GM12891 (cell line): ENCODE data around the gene IGFBP1. TPM values are rescaled to one million over a fixed set of nuclear protein-coding genes. Genes with fewer than 3 reads are reported as not detected.
"Not testable (repeated sequence)": the region's sequence is repeated elsewhere in the genome, so short reads cannot be mapped to it uniquely, and the experiment has no call there.

Experiments
- DNase-seq: peaks from one replicate; pipeline ENCODE4 v3.0.0; 2011; ENCODE audit warnings: low spot score; ENCODE audit not compliant: insufficient read length
- FAIRE-seq: peaks from 2 replicates; lab custom pipeline; 2011; peaks lifted over from hg19 to GRCh38; lab: Jason Lieb, UNC
- PAX5 ChIP-seq: IDR thresholded peaks from 2 replicates; pipeline ENCODE4 v1.6.1; 2011; ENCODE audit warnings: low read length, moderate library complexity, mild to moderate bottlenecking; ENCODE audit not compliant: insufficient read depth, severe bottlenecking
- POLR2A ChIP-seq: IDR thresholded peaks from 2 replicates; pipeline ENCODE4 v1.6.1; 2011; ENCODE audit warnings: low read depth, low read length, control low read depth
- POLR2AphosphoS5 ChIP-seq: IDR thresholded peaks from 2 replicates; pipeline ENCODE4 v1.6.1; 2011; ENCODE audit warnings: low read depth, low read length, control low read depth
- POU2F2 ChIP-seq: IDR thresholded peaks from 2 replicates; pipeline ENCODE4 v1.6.1; 2011; ENCODE audit warnings: low read depth, mild to moderate bottlenecking, control low read depth, low read length, moderate library complexity
- SPI1 ChIP-seq: IDR thresholded peaks from 2 replicates; pipeline ENCODE4 v1.6.1; 2011; ENCODE audit warnings: low read depth, low read length, control low read depth
- TAF1 ChIP-seq: IDR thresholded peaks from 2 replicates; pipeline ENCODE4 v1.6.1; 2011; ENCODE audit warnings: low read depth, low read length, control low read depth
- polyA plus RNA-seq: library from polyadenylated mRNA; unstranded; fragments of >200 nt; gene quantifications from one replicate; pipeline ENCODE4 v1.2.1, GENCODE V29; 2012; ENCODE audit warnings: low read depth, missing spikeins, inconsistent platforms; ENCODE audit not compliant: missing spikeins

Gene IGFBP1
- polyA plus RNA-seq = not detected

DNA sequence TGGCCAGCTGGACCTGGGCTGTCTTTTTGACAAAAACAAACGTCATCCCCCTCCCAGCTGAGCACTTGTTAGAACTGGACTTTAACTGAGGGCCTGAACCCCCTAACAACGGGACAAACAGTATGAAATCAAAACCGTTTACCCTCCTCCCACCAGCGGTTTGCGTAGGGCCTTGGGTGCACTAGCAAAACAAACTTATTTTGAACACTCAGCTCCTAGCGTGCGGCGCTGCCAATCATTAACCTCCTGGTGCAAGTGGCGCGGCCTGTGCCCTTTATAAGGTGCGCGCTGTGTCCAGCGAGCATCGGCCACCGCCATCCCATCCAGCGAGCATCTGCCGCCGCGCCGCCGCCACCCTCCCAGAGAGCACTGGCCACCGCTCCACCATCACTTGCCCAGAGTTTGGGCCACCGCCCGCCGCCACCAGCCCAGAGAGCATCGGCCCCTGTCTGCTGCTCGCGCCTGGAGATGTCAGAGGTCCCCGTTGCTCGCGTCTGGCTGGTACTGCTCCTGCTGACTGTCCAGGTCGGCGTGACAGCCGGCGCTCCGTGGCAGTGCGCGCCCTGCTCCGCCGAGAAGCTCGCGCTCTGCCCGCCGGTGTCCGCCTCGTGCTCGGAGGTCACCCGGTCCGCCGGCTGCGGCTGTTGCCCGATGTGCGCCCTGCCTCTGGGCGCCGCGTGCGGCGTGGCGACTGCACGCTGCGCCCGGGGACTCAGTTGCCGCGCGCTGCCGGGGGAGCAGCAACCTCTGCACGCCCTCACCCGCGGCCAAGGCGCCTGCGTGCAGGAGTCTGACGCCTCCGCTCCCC lies at the start of gene IGFBP1:
Gene IGFBP1 (plus strand): TSS at position 304 of the 808 bp plus-strand sequence. CDS start 165 bp downstream, at position 469.
- DNase-seq = no peak
- TF ChIP-seq PAX5 = no peak
- TF ChIP-seq TAF1 = no peak
- TF ChIP-seq POU2F2 = no peak
- no peak for TF ChIP-seq POLR2A
- no peak for TF ChIP-seq POLR2AphosphoS5
- TF ChIP-seq SPI1 = no peak
- no peak for FAIRE-seq

DNA sequence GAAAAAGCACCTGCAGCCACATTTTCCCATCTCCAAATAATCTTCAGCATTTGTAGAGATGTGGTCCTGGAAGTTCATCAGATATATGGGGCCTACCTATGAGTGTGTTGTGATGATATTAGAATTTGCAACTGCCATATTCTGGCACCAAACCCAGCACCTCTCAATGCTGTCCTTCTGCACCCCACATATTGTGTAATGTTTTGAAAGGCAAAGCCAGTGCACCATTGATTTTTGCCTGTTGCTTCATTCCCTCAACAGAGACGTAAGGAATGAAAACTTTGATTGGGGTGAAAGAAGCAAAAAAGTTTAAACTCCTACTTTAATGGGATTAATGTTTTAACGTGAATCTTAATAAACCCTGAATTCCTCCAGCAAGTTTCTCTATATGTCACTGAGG lies 49.4 kb upstream of the IGFBP1 start:
- FAIRE-seq, DNase-seq: not testable (repeated sequence)

DNA sequence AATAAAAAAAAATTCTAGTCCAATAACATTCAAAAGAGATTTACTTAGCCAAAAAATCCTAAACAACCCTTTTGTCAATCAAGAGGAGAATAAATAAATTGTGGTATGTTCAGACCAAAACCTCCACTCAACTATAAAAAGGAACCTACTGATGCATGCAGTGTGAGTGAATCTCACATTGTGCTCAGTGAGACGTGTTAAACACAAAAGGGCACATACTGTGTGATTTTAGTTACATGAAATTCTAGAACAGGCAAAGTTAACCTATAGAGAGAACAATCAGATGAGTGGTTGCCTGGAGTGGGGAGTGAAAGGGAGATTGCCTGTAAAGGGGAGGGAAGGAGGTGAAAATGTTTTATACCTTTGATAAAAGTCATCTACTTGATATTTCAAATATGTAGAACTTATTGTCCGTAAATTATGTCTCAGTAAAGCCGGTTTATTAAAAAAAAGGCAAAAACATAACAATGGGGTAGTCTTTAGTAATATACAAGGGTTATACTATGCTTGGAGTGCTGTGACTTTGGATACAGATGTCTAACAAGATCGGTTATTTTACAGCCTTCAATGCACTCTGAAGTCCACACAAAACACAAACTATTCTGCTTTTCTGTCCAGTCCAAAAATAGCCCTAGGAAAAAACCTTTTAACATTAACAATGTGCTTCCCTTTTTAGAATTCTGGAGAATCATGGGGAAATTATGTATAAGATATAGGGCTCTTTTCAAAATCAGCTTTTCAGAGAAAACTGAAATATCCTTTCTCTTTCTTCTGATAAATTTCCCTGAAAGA lies 46.2 kb upstream of the IGFBP1 start:
- DNase-seq, FAIRE-seq: not testable (repeated sequence)

DNA sequence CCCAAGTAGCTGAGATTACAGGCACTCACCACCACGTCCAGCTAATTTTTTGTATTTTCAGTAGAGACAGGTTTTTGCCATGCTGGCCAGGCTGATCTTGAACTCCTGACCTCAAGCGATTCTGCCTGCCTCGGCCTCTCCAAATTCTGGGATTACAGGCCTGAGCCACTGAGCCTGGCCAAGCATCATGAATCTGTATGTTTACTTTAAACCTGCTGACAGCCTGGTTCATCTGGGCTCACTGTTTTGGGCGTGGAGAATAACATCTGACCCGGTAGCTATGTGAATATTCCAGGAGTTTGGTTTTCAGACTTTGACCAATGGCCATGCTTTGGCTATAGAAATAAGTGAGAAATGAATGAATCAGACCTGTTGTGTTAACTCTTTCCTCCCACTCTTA lies 41.8 kb upstream of the IGFBP1 start:
- DNase-seq = not testable (repeated sequence)

DNA sequence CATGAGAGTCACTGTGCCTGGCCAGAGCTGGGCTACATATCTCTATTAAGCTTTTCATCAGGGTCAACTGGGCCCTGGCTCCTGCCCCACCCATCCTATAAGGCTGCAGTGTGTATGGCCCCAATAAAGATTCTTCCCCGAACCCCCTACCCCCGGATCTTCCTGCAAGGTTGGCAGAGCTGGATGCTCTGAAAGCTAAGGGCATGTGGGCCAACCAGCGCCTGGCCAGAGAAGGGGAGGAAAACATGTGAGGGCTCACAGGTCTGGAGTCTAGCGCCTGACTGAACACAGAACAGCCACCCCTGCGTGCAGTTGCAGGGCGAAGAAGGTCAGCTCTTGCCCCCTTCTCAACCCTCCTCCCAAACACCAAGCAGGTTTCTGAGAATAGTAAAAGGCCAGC lies 39.6 kb upstream of the IGFBP1 start:
- not testable (repeated sequence) for FAIRE-seq, DNase-seq

More for the DNA sequence above, 41.8 kb upstream of the IGFBP1 start:
- FAIRE-seq = not testable (repeated sequence)

DNA sequence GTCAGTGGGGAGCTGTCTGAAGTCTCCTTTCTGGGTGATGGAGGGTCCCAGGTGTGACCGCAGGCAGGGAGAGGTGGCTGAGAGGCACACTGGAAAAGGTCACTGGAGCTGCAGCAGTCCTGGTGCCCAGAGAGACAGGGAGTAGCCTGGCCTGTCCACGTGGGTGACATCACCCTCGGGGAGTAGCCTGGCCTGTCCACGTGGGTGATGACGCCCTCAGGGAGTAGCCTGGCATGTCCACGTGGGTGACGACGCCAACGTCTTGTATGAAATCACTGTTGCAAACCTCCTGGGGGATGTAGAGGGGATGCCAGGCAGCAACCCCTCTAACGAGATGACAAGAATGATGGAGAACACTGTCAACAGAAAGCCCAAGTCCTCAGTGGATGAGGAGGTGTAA lies 35.3 kb upstream of the IGFBP1 start:
- FAIRE-seq, DNase-seq: not testable (repeated sequence)

DNA sequence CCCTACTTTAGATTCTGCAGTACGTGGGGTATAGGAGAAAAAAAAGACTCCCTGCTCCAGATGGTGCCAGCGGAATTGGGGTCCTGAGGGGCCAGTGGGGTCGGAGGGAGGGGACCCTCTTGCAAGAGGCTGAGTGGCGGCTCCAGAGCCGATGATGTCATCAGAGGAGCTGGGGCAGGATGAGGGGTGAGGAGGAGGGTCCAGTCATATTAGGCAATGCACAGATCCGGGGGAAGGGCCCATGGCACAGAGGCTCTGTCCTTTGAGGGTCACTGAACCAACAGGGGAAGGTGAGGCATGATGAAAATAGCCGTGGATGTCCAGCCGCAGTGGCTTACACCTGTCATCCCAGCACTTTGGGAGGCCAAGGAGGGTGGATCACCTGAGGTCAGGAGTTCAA lies 34.8 kb upstream of the IGFBP1 start:
- not testable (repeated sequence) for FAIRE-seq, DNase-seq

DNA sequence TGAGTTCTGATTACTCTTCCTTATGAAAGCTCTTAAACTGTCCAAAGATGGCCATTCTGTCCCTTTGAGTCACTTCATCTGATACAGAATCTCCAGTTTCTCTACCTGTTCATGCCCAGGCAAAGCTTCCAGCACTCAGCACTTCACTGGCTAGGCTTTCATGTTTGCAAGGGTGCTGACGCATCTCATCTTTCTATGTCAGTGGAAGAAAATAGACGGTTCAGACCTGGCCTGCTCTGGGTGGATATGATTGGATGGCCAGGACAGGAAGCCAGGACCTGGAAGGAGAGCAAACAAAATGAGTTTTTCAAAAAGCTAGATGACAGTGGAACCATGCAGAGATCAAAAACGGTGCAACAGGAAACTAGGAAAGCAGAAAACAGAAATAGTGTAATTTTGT lies 32.6 kb upstream of the IGFBP1 start:
- not testable (repeated sequence) for FAIRE-seq, DNase-seq

DNA sequence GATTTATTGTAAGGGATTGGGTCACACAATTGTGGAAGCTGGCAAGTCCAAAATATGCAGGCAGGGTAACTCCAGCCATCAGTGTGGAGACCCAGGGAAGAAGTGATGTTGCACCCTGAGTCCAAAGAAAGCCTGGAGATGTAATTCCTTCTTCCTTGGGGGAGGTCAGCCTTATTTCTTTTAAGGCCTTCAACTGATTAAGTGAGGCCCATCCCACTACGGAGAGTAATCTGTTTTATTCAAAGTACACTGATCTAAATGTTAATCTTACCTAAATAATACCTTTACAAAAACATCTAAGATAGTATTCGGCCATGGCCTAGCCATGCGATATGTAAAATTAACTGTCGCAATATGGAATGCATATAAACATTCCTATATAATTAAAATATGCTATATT lies 31.4 kb upstream of the IGFBP1 start:
- not testable (repeated sequence) for DNase-seq, FAIRE-seq

DNA sequence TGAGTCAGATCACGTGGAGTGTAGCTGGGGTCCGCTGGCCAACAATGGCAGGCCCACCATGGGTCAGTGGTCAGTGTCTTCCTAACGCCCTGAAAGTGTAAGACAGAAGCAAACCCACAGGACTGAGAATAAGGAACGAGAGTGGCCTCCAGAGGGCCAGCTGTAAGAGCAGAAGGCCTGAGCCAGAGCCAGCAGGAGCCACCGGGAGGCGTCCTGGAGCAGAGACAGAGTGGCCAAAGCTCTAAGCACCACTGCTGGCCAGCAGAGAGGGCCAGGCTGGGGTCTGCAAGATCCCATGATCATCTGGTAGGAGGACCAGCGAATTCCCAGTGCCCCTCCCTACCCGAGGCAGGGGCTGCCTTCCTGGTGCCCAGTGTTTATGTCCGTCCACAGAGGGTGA lies 24.6 kb upstream of the IGFBP1 start:
- DNase-seq = no peak
- no peak for FAIRE-seq
- no peak for TF ChIP-seq SPI1
- no peak for TF ChIP-seq POLR2AphosphoS5
- no peak for TF ChIP-seq POU2F2
- no peak for TF ChIP-seq PAX5
- TF ChIP-seq POLR2A = no peak
- no peak for TF ChIP-seq TAF1

DNA sequence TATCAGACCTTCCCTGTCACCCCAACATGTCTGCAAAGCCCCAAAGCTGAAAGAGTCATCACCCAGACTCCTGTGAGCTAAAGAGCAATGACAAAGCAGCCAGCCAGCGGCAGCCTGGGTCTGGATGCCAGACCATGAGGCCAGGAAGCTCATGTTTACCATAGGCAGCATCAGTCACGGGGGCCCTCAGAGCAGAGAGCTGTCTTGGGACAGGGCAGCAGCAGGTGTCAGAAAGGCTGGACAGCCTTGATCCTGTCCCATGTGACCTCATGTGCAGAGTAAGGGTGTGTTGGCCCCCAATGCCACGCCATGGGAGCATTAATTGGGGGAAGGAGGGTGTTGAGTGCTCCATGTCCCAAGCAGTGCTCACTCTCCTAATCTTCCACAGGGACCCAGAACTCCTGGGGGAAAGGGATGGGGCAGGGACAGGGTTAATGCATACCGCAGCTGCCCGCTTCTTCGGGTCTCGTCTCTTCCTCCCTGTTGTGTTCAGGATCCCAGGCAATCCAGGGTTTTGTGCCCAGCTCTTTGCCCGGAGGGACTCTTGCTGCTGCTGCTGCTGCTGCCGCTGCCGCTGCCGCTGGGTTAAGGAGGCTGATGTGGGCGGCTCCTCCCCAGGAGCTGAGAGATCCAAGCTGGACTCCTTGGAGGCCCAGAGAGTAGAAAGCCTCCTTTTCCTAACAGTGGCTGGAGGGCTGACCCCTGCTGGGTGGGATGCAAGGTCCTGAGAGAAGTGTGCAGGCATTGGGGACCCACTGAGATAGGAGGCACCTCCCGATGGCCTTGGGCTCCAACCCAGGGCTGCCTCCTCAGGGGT lies 22.5 kb upstream of the IGFBP1 start:
- TF ChIP-seq POU2F2 = no peak
- TF ChIP-seq PAX5 = no peak
- TF ChIP-seq POLR2A = no peak
- DNase-seq (no peak), FAIRE-seq (no peak)

DNA sequence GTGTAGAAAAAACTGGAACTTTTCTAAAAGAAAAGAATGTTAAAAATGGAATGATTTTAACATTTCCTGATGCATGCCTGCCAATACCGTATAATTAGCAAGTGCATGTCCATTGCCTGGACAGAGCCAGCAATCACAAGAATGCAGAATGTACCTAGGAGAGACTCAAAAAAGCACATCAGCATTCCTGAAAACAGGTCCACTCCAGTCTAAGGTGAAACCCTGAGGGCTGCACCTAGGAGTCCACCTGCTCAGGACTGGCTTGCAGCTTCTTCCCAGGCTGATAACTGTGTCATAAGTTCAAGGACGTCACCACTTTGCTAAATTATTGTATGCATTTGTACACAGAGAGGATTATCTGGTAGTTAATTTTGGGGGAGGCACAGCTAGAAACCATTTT lies 20.8 kb upstream of the IGFBP1 start:
- TF ChIP-seq POLR2AphosphoS5 (no peak), TAF1 (no peak), PAX5 (no peak), POU2F2 (no peak), SPI1 (no peak), POLR2A (no peak)
- FAIRE-seq (no peak), DNase-seq (no peak)
